Fibroblast of lung (primary cell): ENCODE results near the gene PRDM16.

ENCODE experiments used
- EZH2 ChIP-seq: IDR thresholded peaks from 2 replicates; pipeline ENCODE4 v1.5.1; 2012; ENCODE audit warnings: low read length, control low read depth, mild to moderate bottlenecking; ENCODE audit errors: missing control alignments
- TF ChIP-seq, protein P1 (sequence below), 2 donors: IDR thresholded peaks in 1 of 2; conservative IDR thresholded peaks in 1 of 2; 1 replicate in 1 of 2; 2 replicates in 1 of 2; pipeline ENCODE4 v1.5.1; 2011 to 2012; ENCODE audit warnings: low read length in 2 of 2, control low read depth in 1 of 2, inconsistent platforms in 1 of 2, low read depth in 1 of 2, mild to moderate bottlenecking in 1 of 2

DNA sequence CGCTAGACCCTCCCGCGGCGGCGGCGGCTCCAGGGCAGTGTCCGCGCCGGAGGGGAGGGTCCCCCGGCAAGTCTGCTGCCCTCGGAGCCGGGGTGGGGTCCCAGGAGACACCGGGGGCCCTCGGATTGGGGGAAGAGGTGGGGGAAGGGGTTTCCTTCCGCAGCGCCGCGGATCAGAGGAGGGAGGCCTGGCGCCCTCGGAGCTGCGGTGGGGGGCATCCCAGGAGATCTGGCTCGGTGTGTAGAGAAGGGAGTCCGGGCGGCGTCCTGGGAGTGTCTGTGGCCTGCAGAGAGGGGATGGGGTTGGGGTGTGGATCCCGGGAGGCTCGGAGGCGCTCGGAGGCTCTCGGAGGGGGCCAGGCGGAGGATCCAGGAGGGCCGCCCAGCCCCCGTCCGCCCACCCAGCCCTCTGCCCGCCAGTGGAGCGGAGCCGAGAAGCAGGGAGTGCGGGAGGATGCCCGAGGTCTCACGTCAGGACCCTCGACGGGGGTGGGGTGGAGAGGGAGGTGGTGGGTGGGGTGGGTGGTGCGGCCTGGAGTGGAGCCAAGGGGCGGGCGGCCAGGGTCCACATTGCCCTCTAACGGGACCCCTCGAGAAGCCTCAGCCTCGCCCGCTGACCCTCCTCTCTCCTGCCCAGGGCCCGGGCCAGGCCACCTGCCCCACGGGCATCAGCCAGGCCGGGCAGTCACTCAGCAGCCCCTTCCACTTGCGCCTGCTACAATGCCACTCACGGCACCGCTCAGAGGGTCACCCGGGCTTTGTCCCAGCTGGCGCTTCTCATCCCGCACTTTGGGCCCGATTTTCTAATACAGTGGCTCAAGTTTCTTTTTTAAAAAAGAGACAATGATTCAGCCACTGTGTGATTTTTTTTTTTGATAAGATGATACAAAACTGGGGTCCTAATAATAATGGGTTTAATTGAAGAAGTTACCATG, 325.3 kb downstream of the PRDM16 start:
- TF ChIP-seq, protein P1, sequence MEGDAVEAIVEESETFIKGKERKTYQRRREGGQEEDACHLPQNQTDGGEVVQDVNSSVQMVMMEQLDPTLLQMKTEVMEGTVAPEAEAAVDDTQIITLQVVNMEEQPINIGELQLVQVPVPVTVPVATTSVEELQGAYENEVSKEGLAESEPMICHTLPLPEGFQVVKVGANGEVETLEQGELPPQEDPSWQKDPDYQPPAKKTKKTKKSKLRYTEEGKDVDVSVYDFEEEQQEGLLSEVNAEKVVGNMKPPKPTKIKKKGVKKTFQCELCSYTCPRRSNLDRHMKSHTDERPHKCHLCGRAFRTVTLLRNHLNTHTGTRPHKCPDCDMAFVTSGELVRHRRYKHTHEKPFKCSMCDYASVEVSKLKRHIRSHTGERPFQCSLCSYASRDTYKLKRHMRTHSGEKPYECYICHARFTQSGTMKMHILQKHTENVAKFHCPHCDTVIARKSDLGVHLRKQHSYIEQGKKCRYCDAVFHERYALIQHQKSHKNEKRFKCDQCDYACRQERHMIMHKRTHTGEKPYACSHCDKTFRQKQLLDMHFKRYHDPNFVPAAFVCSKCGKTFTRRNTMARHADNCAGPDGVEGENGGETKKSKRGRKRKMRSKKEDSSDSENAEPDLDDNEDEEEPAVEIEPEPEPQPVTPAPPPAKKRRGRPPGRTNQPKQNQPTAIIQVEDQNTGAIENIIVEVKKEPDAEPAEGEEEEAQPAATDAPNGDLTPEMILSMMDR (conservative IDR thresholded peaks at IDR 0.05 in 1 of 2, IDR thresholded peaks at IDR 0.05 in 1 of 2; ENCODE audit: low read depth in 1 of 2, low read length in 2 of 2), result no peak
- no peak for TF ChIP-seq EZH2
